Glomerular visceral epithelial cell (primary cell): ENCODE measurements around the gene PRRC2B.
"Not testable (repeated sequence)": the region's sequence is repeated elsewhere in the genome, so short reads cannot be mapped to it uniquely, and the experiment has no call there.

Source experiments
- DNase-seq: peaks from one replicate; pipeline ENCODE4 v3.0.0-alpha.2; 2016; ENCODE audit errors: extremely low spot score

PRRC2B gene

DNA sequence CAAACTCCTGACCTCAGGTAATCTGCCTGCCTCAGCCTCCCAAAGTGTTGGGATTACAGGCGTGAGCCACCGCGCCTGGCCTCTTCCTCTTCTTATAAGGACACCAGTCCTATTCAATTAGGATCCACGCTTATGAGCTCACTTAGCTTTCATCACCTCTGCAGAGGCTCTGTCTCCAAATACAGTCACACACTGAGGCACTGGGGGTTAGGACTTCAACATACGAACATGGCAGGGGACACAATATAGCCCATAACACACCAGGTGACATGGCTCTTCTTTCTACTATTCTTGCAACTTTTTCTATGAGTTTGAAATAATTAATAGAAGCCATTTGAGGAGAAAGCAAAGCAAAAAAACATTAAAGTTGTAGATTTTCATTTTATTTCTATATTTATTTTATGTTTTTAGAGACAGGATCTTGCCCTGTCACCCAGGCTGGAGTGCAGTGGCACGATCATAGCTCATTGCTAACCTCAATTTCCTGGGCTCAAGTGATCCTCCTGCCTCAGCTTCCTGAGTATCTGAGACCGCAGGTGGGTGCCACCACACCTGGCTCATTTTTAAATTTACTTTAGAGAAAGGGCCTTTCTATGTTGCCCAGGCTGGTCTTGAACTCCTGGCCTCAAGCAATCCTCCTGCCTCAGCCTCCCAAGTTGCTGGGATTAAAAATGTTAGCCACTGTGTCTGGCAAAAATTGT is 145.5 kb downstream of the PRRC2B start:
- no peak for DNase-seq

DNA sequence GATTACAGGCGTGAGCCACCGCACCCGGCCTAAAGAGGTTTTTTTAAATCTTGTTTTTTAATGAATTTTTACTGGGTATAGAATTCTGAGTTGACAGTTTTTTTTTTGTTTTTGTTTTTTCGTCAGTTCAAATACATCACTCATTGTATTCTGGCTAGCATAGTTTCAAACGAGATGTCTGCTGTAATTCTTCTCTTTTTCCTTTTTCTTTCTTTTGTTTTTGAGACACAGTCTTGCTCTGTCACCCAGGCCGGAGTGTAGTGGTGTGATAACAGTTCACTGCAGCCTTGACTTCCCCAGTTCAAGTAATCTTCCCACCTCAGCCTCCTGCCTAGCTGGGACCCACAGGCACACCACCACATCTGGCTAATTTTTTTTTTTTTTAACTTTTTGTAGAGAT is 149.3 kb downstream of the PRRC2B start:
- DNase-seq, result no peak

DNA sequence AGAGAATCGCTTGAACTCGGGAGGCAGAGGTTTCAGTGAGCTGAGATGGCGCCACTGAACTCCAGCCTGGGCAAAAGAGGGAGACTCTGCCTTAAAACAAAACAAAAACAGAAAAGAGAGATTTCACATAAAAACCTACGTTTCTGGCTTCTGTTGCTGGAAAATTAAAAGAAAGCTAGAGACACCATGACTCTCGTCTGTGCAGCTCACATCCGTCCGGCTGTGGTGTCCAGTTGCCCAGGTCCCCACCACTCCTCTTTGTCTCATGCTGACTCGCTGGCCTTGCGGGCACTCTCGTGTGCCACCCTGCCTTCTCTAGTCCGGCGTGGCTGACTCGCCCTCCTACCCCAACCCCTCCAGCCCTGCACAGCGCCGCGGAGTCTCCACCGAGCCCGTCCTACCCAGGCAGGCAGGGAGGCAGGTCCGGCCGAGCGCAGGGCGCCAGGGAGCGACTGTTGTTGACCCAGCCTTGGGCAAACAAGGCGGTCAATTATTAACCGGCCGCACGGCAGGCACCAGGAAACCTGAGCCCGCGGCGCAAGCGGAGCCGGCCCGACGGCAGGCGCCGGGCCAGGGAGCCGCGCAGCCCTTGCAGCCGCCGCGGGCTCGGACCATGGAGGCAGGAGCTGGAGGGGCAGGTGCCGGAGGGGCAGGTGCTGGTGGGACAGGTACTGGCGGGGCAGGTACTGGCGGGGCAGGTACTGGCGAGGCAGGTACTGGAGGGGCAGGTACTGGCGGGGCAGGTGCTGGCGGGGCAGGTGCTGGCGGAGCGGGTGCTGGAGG is 151.3 kb downstream of the PRRC2B start, which contains the start of gene PRRT1B:
TSS of gene PRRT1B (plus strand) at position 521 of the 783 bp plus-strand sequence. CDS start at position 614, 93 bp downstream.
- DNase-seq, result peak; percentile 76

DNA sequence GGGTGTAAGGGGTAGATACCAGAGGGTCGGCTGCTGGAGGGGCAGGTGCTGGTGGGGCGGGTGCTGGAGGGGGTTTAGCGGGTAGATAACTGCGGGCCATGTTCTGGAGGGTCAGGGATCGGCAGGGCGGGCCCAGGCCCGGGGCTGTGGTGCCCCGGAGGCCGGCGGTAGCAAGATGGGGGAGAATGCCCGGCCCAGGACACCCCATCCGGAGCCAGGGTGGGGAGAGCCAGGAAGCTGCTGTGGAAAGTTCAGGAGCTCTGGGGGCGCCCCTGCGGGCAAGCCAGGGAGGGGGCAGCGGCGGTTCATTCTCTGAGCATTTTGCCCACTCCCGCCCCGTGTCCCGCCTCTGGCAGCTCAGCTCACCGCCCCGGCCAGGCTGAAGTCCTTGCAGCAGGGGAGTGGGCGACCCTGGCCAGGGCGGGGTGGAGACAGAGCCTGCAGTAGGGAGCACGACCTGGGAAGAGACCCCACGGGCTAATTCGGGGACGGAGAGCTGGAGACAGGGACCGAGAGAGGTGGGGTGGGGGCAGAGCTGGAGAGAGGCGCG is 152.0 kb downstream of the PRRC2B start:
- DNase-seq, result no peak

DNA sequence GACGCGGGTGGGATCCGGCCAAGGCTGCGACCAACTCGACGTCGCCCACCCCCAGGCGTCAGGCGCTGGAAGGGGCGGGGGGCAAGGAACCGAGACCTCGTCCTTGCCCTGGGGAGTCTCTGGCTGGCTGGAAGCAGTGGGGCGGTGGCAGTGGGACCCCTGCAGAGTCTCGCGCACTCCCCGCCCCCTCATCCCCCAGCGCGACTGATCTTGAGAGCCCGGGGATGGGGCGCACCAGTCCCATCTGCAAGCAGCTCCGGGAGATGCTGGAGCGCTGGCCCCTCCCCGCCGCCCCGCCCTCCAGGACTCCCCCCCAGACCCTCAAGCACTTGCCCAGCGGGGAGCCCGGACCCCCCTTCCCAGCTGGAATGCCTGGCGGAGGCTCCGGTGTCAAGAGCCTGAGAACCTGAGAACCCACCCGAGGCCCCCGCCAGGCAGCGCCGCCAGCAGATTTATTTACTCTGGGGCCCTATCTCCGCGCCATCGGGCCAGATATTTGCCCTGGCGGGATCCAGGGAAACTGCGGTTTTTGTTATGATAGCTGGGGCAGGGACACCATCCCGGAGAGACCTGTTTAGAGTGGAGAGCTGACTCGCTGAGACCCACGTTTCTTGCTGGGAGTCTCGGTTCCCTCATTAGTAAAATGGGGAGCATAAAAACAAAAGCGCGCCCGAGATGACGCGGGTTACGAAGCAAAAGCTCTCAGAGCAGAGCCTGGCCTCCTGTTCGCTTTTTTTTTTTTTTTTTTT is 152.6 kb downstream of the PRRC2B start:
- peak; percentile 24 for DNase-seq

DNA sequence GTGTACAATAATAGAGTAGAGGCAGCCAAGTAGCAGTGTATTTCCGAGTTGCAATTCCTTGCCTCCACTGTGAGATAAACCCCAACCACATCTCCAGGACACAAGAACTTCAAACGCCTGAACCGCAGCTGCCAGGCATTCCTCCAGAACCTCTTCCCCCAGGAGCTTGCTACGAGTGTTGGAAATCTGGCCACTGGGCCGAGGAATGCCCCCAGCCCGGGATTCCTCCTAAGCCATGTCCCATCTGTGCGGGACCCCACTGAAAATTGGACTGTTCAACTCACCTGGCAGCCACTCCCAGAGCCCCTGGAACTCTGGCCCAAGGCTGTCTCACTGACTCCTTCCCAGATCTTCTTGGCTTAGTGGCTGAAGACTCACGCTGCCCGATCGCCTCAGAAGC is 155.3 kb downstream of the PRRC2B start:
- not testable (repeated sequence) for DNase-seq
